ENCODE results near the gene UBN2.

The UBN2 gene

GRCh38 chr7:139252451-139252850 is 21.4 kb downstream of the UBN2 start:
- DNase-seq (ENCODE audit: low read depth) = peak; percentile 61
- no peak for TF ChIP-seq CTCF (conservative IDR thresholded peaks at IDR 0.05; ENCODE audit: low read depth, low read length)

GRCh38 chr7:139254281-139254680 is 23.2 kb downstream of the UBN2 start:
- H3K4me3 ChIP-seq (ENCODE audit: low read depth, low read length) = no peak overlapping the region
- no peak for TF ChIP-seq CTCF (conservative IDR thresholded peaks at IDR 0.05; ENCODE audit: low read depth, low read length)
- DNase-seq (ENCODE audit: low read depth) = no peak

More at GRCh38 chr7:139252451-139252850, 21.4 kb downstream of the UBN2 start:
- no peak overlapping the region for H3K4me3 ChIP-seq (ENCODE audit: low read depth, low read length)

- no peak overlapping the region for H3K4me3 ChIP-seq (ENCODE audit: low read depth, low read length)
- TF ChIP-seq CTCF (conservative IDR thresholded peaks at IDR 0.05; ENCODE audit: low read depth, low read length) = no peak
- DNase-seq (ENCODE audit: low read depth) = no peak
These were observed 23.7 kb downstream of the UBN2 start for GRCh38 chr7:139254728-139255127.

- no peak for DNase-seq (ENCODE audit: low read depth)
- no peak overlapping the region for H3K4me3 ChIP-seq (ENCODE audit: low read depth, low read length)
- no peak for TF ChIP-seq CTCF (conservative IDR thresholded peaks at IDR 0.05; ENCODE audit: low read depth, low read length)
These were observed 24.3 kb downstream of the UBN2 start for GRCh38 chr7:139255290-139255689.

GRCh38 chr7:139259142-139259541 is 28.1 kb downstream of the UBN2 start:
- TF ChIP-seq CTCF (conservative IDR thresholded peaks at IDR 0.05; ENCODE audit: low read depth, low read length) = no peak
- no peak for DNase-seq (ENCODE audit: low read depth)
- H3K4me3 ChIP-seq (ENCODE audit: low read depth, low read length) = no peak overlapping the region

- no peak overlapping the region for H3K4me3 ChIP-seq (ENCODE audit: low read depth, low read length)
- DNase-seq (ENCODE audit: low read depth) = no peak
- TF ChIP-seq CTCF (conservative IDR thresholded peaks at IDR 0.05; ENCODE audit: low read depth, low read length) = no peak
These were observed 33.2 kb downstream of the UBN2 start for GRCh38 chr7:139264220-139264619.

GRCh38 chr7:139265673-139266072 is 34.6 kb downstream of the UBN2 start:
- TF ChIP-seq CTCF (conservative IDR thresholded peaks at IDR 0.05; ENCODE audit: low read depth, low read length) = no peak
- DNase-seq (ENCODE audit: low read depth) = no peak

More at GRCh38 chr7:139265673-139266072, 34.6 kb downstream of the UBN2 start:
- no peak overlapping the region for H3K4me3 ChIP-seq (ENCODE audit: low read depth, low read length)
